Neural cell (in vitro differentiated cells): ENCODE results near the gene PRR23C. TPM values are rescaled to one million over a fixed set of nuclear protein-coding genes. Genes with fewer than 3 reads are reported as not detected.

Source experiments
- H2AFZ ChIP-seq: fragments of 200-600, 300-800 bp; sonication (generic), shearing (Covaris generic); 2 replicates; pipeline ENCODE4 v1.6.0; 2014; ENCODE audit warnings: low read depth, mild to moderate bottlenecking, antibody characterized with exemption, low read length, moderate library complexity
- H3F3A ChIP-seq: fragments of 200-600 bp; shearing (Covaris generic); 2 replicates; pipeline ENCODE4 v1.6.1; 2016; ENCODE audit warnings: mild to moderate bottlenecking, moderate library complexity, mixed read lengths, antibody characterized with exemption, low read length; ENCODE audit not compliant: insufficient read depth, poor library complexity, severe bottlenecking
- H3K27ac ChIP-seq: fragments of 200-600, 300-800 bp; sonication (generic), shearing (Covaris generic); 2 replicates; pipeline ENCODE4 v1.5.1; 2014; ENCODE audit warnings: mild to moderate bottlenecking, low read length, moderate library complexity
- H3K27me3 ChIP-seq: fragments of 300-800, 200-600 bp; sonication (generic), shearing (Covaris generic); 2 replicates; pipeline ENCODE4 v1.6.0; 2014; ENCODE audit warnings: mild to moderate bottlenecking, low read depth, low read length, moderate library complexity; ENCODE audit not compliant: insufficient read depth
- H3K36me3 ChIP-seq: fragments of 300-800, 200-600 bp; sonication (generic), shearing (Covaris generic); 2 replicates; pipeline ENCODE4 v1.5.1; 2014; ENCODE audit warnings: mild to moderate bottlenecking, antibody characterized with exemption, low read length, moderate library complexity; ENCODE audit not compliant: insufficient read depth
- H3K4me2 ChIP-seq: fragments of 300-800, 200-600 bp; sonication (generic), shearing (Covaris generic); 2 replicates; pipeline ENCODE4 v1.6.0; 2014; ENCODE audit warnings: mild to moderate bottlenecking, low read length
- H3K4me3 ChIP-seq: fragments of 300-800, 200-600 bp; sonication (generic), shearing (Covaris generic); 2 replicates; pipeline ENCODE4 v1.5.1; 2014; ENCODE audit warnings: mild to moderate bottlenecking, low read length, moderate library complexity
- H3K79me2 ChIP-seq: fragments of 200-600 bp; shearing (Covaris generic); replicated peaks from 2 replicates; pipeline ENCODE4 v1.6.0; 2014; ENCODE audit warnings: mild to moderate bottlenecking, low read length, moderate library complexity; ENCODE audit not compliant: insufficient read depth
- H3K9ac ChIP-seq: fragments of 300-800, 200-600 bp; sonication (generic), shearing (Covaris generic); 2 replicates; pipeline ENCODE4 v1.6.1; 2016; ENCODE audit warnings: mild to moderate bottlenecking, low read length, mixed read lengths
- H3K9me2 ChIP-seq: fragments of 200-600 bp; shearing (Covaris generic); 2 replicates; pipeline ENCODE4 v1.6.1; 2016; ENCODE audit warnings: mild to moderate bottlenecking, low read length, mixed read lengths; ENCODE audit not compliant: insufficient read depth
- H3K9me3 ChIP-seq: fragments of 200-600, 300-800 bp; sonication (generic), shearing (Covaris generic); 2 replicates; pipeline ENCODE4 v1.6.1; 2016; ENCODE audit warnings: mild to moderate bottlenecking, mixed run types, low read length, moderate library complexity, mixed read lengths
- H4K20me1 ChIP-seq: fragments of 200-600 bp; shearing (Covaris generic); 2 replicates; pipeline ENCODE4 v1.6.1; 2016; ENCODE audit warnings: mild to moderate bottlenecking, mixed run types; ENCODE audit not compliant: insufficient read depth
- CTCF ChIP-seq: fragments of 450-650 bp; IDR thresholded peaks from 2 replicates; pipeline ENCODE4 v1.5.1; 2014; ENCODE audit warnings: antibody characterized with exemption, mild to moderate bottlenecking, moderate library complexity; ENCODE audit not compliant: poor library complexity, severe bottlenecking
- EP300 ChIP-seq: fragments of 450-650 bp; conservative IDR thresholded peaks from 2 replicates; pipeline ENCODE4 v1.6.1; 2014; ENCODE audit warnings: antibody characterized with exemption, mild to moderate bottlenecking, moderate library complexity; ENCODE audit not compliant: poor library complexity, severe bottlenecking
- EZH2 ChIP-seq: fragments of 200-600, 300-800 bp; shearing (Covaris generic), sonication (generic); IDR thresholded peaks from 2 replicates; pipeline ENCODE4 v1.6.1; 2014; ENCODE audit warnings: antibody characterized with exemption, low read length, borderline replicate concordance, mild to moderate bottlenecking; ENCODE audit not compliant: insufficient read depth, poor library complexity, severe bottlenecking
- MXI1 ChIP-seq: fragments of 450-650 bp; conservative IDR thresholded peaks from 2 replicates; pipeline ENCODE4 v1.6.1; 2014; ENCODE audit warnings: antibody characterized with exemption, mild to moderate bottlenecking; ENCODE audit not compliant: poor library complexity, severe bottlenecking
- POLR2AphosphoS5 ChIP-seq: IDR thresholded peaks from 2 replicates; pipeline ENCODE4 v1.6.1; 2012
- RAD21 ChIP-seq: fragments of 450-650 bp; conservative IDR thresholded peaks from 2 replicates; pipeline ENCODE4 v1.6.1; 2014; ENCODE audit warnings: antibody characterized with exemption, mild to moderate bottlenecking, moderate library complexity
- SMC3 ChIP-seq: fragments of 450-650 bp; conservative IDR thresholded peaks from 2 replicates; pipeline ENCODE4 v1.6.1; 2014; ENCODE audit warnings: antibody characterized with exemption, mild to moderate bottlenecking, moderate library complexity; ENCODE audit not compliant: poor library complexity
- TAF1 ChIP-seq: IDR thresholded peaks from 2 replicates; pipeline ENCODE4 v1.6.1; 2012; ENCODE audit warnings: low read depth
- polyA plus RNA-seq: library from polyadenylated mRNA; depleted of rRNA; stranded (reverse); fragments of >200 nt; gene quantifications from 2 replicates; pipeline ENCODE4 v1.2.3, GENCODE V29; 2014
- TF ChIP-seq, protein P1 (sequence below): IDR thresholded peaks from 2 replicates; pipeline ENCODE4 v1.6.1; 2012; ENCODE audit warnings: borderline replicate concordance

The PRR23C gene
- polyA plus RNA-seq, 1 donor from 2014 or later = not detected

DNA sequence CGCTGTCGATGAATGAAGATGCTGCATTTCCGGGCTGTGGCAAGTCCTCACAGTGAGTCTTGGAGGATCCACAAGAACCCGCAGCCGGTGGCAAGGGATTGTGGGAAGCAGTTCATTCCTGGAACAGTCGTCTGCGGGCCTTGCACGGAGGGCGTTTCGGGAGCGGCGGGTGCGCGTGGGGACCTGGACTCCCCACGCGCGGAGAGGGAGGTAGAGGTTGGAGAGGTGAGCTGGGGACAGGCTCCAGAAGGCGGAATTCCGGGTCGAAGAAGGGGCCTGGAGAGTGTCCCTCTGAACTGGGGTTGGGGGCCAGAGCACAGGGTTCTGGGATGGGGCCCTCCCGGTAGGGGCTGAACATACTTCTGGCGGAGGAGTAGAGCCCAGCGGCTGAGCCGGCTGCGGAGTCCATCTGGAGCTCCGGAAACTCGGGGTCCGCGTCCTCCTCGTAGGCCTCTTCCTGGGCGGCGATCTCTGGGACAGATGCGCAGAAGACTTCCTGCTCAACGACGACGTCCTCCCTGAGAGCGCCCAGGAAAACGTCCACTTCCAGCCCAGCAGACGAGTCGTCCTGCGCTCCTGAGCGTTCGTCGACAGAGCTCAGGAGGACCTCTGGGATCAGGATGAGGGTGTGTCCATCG is 39.2 kb downstream of the PRR23C start:
- H3K4me3 ChIP-seq = no peak overlapping the region
- H3K9ac ChIP-seq = no peak overlapping the region
- H3K27me3 ChIP-seq = no peaks in the 10 kb centered on the region
- no peaks in the 10 kb centered on the region for H4K20me1 ChIP-seq
- no peak overlapping the region for H2AFZ ChIP-seq
- H3F3A ChIP-seq = no peaks in the 10 kb centered on the region
- H3K36me3 ChIP-seq = no peaks in the 10 kb centered on the region
- H3K27ac ChIP-seq = no peak overlapping the region
- H3K9me3 ChIP-seq = no peaks in the 10 kb centered on the region
- no peak overlapping the region for H3K4me2 ChIP-seq
- no peak for TF ChIP-seq MXI1
- TF ChIP-seq EP300 = no peak
- no peak for TF ChIP-seq EZH2
- TF ChIP-seq TAF1 = no peak
- no peak for TF ChIP-seq POLR2AphosphoS5
- no peak for TF ChIP-seq CTCF
- TF ChIP-seq RAD21 = no peak
- no peak for TF ChIP-seq SMC3
- TF ChIP-seq, protein P1, sequence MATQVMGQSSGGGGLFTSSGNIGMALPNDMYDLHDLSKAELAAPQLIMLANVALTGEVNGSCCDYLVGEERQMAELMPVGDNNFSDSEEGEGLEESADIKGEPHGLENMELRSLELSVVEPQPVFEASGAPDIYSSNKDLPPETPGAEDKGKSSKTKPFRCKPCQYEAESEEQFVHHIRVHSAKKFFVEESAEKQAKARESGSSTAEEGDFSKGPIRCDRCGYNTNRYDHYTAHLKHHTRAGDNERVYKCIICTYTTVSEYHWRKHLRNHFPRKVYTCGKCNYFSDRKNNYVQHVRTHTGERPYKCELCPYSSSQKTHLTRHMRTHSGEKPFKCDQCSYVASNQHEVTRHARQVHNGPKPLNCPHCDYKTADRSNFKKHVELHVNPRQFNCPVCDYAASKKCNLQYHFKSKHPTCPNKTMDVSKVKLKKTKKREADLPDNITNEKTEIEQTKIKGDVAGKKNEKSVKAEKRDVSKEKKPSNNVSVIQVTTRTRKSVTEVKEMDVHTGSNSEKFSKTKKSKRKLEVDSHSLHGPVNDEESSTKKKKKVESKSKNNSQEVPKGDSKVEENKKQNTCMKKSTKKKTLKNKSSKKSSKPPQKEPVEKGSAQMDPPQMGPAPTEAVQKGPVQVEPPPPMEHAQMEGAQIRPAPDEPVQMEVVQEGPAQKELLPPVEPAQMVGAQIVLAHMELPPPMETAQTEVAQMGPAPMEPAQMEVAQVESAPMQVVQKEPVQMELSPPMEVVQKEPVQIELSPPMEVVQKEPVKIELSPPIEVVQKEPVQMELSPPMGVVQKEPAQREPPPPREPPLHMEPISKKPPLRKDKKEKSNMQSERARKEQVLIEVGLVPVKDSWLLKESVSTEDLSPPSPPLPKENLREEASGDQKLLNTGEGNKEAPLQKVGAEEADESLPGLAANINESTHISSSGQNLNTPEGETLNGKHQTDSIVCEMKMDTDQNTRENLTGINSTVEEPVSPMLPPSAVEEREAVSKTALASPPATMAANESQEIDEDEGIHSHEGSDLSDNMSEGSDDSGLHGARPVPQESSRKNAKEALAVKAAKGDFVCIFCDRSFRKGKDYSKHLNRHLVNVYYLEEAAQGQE = no peak
- H3K79me2 ChIP-seq = no peaks in the 10 kb centered on the region
- no peaks in the 10 kb centered on the region for H3K9me2 ChIP-seq

- H3K4me3 ChIP-seq = no peak overlapping the region
- no peaks in the 10 kb centered on the region for H3K9me3 ChIP-seq
- no peak overlapping the region for H3K27ac ChIP-seq
- no peaks in the 10 kb centered on the region for H3F3A ChIP-seq
- H3K4me2 ChIP-seq = no peak overlapping the region
- no peak overlapping the region for H2AFZ ChIP-seq
- no peaks in the 10 kb centered on the region for H3K79me2 ChIP-seq
- H3K27me3 ChIP-seq = no peaks in the 10 kb centered on the region
- no peak overlapping the region for H3K9ac ChIP-seq
- H3K9me2 ChIP-seq = no peaks in the 10 kb centered on the region
- H4K20me1 ChIP-seq = no peaks in the 10 kb centered on the region
- H3K36me3 ChIP-seq = no peaks in the 10 kb centered on the region
- TF ChIP-seq TAF1 (no peak), SMC3 (no peak), MXI1 (no peak), POLR2AphosphoS5 (no peak), CTCF (no peak), EZH2 (no peak), EP300 (no peak), RAD21 (no peak)
- TF ChIP-seq, protein P1 = no peak
Observed at GRCh38 chr3:138995706-138996105, 49.0 kb downstream of the PRR23C start.
